Nephron progenitor cell (in vitro differentiated cells): ENCODE results near the gene CNEP1R1.
"Not testable (repeated sequence)": the region's sequence is repeated elsewhere in the genome, so short reads cannot be mapped to it uniquely, and the experiment has no call there.

Experiments used
- DNase-seq: peaks from one replicate; pipeline ENCODE4 v3.0.0; 2021
- H3K27ac Mint-ChIP-seq: 2 replicates; pipeline ENCODE4 v1.8.0; 2021; ENCODE audit warnings: mild to moderate bottlenecking, moderate library complexity, mixed read lengths
- H3K27me3 Mint-ChIP-seq: 2 replicates; pipeline ENCODE4 v1.8.0; 2021; ENCODE audit warnings: mild to moderate bottlenecking, low read depth, mixed read lengths; ENCODE audit not compliant: poor library complexity
- H3K36me3 Mint-ChIP-seq: 2 replicates; pipeline ENCODE4 v1.8.0; 2021; ENCODE audit warnings: low read depth, mixed read lengths
- H3K4me1 Mint-ChIP-seq: 2 replicates; pipeline ENCODE4 v1.8.0; 2021; ENCODE audit warnings: mixed read lengths
- H3K4me3 Mint-ChIP-seq: 2 replicates; pipeline ENCODE4 v1.8.0; 2021; ENCODE audit warnings: mild to moderate bottlenecking, moderate library complexity, mixed read lengths
- H3K9me3 Mint-ChIP-seq: 2 replicates; pipeline ENCODE4 v1.8.0; 2021; ENCODE audit warnings: mild to moderate bottlenecking, moderate library complexity, mixed read lengths
- CTCF ChIP-seq: fragments of 200-600 bp; sonication (generic); IDR thresholded peaks from 2 replicates; pipeline ENCODE4 v1.5.0; 2021; ENCODE audit warnings: antibody characterized with exemption

Gene CNEP1R1

GRCh38 chr16:50010212-50010611 lies 14.8 kb upstream of the CNEP1R1 start:
- Mint-ChIP-seq H3K4me3 (no peak overlapping the region), H3K4me1 (peaks cover 5% of the 10 kb centered on the region), H3K27me3 (peaks cover 27% of the 10 kb centered on the region), H3K9me3 (peaks cover 7% of the 10 kb centered on the region), H3K36me3 (no peaks in the 10 kb centered on the region), H3K27ac (no peak overlapping the region)
- no peak for TF ChIP-seq CTCF
- DNase-seq, result no peak

- peaks cover 21% of the 10 kb centered on the region for H3K27me3 Mint-ChIP-seq
- no peaks in the 10 kb centered on the region for H3K36me3 Mint-ChIP-seq
Observed at GRCh38 chr16:50011707-50012106, 13.3 kb upstream of the CNEP1R1 start.

GRCh38 chr16:50012182-50012581 lies 12.8 kb upstream of the CNEP1R1 start:
- TF ChIP-seq CTCF, result no peak
- H3K4me3 Mint-ChIP-seq, result no peak overlapping the region
- no peak overlapping the region for H3K27ac Mint-ChIP-seq
- H3K4me1 Mint-ChIP-seq, result peaks cover 5% of the 10 kb centered on the region
- H3K27me3 Mint-ChIP-seq, result peaks cover 19% of the 10 kb centered on the region
- peaks cover 7% of the 10 kb centered on the region for H3K9me3 Mint-ChIP-seq
- DNase-seq, result no peak
- no peaks in the 10 kb centered on the region for H3K36me3 Mint-ChIP-seq

More at GRCh38 chr16:50011707-50012106, 13.3 kb upstream of the CNEP1R1 start:
- no peak for DNase-seq
- Mint-ChIP-seq H3K4me1 (peaks cover 5% of the 10 kb centered on the region), H3K27ac (no peak overlapping the region), H3K9me3 (peaks cover 7% of the 10 kb centered on the region), H3K4me3 (no peak overlapping the region)
- no peak for TF ChIP-seq CTCF

- peaks cover 23% of the 10 kb centered on the region for H3K27me3 Mint-ChIP-seq
- H3K27ac Mint-ChIP-seq, H3K4me3 Mint-ChIP-seq, H3K9me3 Mint-ChIP-seq, H3K36me3 Mint-ChIP-seq, H3K4me1 Mint-ChIP-seq, DNase-seq: not testable (repeated sequence)
Observed at GRCh38 chr16:50014211-50014610, 10.8 kb upstream of the CNEP1R1 start.

GRCh38 chr16:50015631-50016030 lies 9.4 kb upstream of the CNEP1R1 start:
- H3K4me3 Mint-ChIP-seq, result no peak overlapping the region
- peaks cover 5% of the 10 kb centered on the region for H3K4me1 Mint-ChIP-seq
- no peak for DNase-seq
- no peaks in the 10 kb centered on the region for H3K9me3 Mint-ChIP-seq
- no peak for TF ChIP-seq CTCF
- H3K27ac Mint-ChIP-seq, result no peak overlapping the region
- H3K36me3 Mint-ChIP-seq, result no peaks in the 10 kb centered on the region
- peaks cover 15% of the 10 kb centered on the region for H3K27me3 Mint-ChIP-seq

GRCh38 chr16:50017553-50017952 lies 7.5 kb upstream of the CNEP1R1 start:
- H3K4me3 Mint-ChIP-seq, result no peak overlapping the region
- H3K36me3 Mint-ChIP-seq, result no peaks in the 10 kb centered on the region
- peaks cover 16% of the 10 kb centered on the region for H3K27me3 Mint-ChIP-seq
- H3K4me1 Mint-ChIP-seq, result peaks cover 13% of the 10 kb centered on the region
- DNase-seq, result no peak
- TF ChIP-seq CTCF, result no peak
- no peak overlapping the region for H3K27ac Mint-ChIP-seq
- no peaks in the 10 kb centered on the region for H3K9me3 Mint-ChIP-seq
